HEK293 (cell line): ENCODE results near the gene JAZF1.

Experiments used
- CTCF ChIA-PET: fragments of 350-600 bp; formaldehyde crosslinking; extraction: SDS; loops from one replicate; lab custom pipeline; 2021; ENCODE audit warnings: antibody characterized with exemption; lab: Yijun Ruan, JAX
- POLR2A ChIA-PET: fragments of 300-600 bp; formaldehyde crosslinking; extraction: SDS; loops from one replicate; lab custom pipeline; 2020; ENCODE audit warnings: antibody characterized with exemption, inconsistent platforms; lab: Yijun Ruan, JAX
- H3K27ac ChIP-seq: fragments of 200-500 bp; sonication (Bioruptor generic); 2 replicates; pipeline ENCODE4 v1.5.1; 2014; ENCODE audit warnings: low read depth, low read length, control low read depth, inconsistent platforms; ENCODE audit errors: extremely low read depth
- H3K36me3 ChIP-seq, 2 experiments: fragments of 200-500 bp in 1 of 2; sonication (Bioruptor generic) in 1 of 2; 1 replicate in 1 of 2; 2 replicates in 1 of 2; pipeline ENCODE4 v1.5.1; 2014 to 2017; ENCODE audit warnings: inconsistent platforms in 2 of 2, low read length in 2 of 2; ENCODE audit not compliant: control insufficient read depth in 2 of 2, insufficient read depth in 1 of 2
- H3K4me1 ChIP-seq: fragments of 200-500 bp; sonication (Bioruptor generic); 2 replicates; pipeline ENCODE4 v1.5.1; 2014; ENCODE audit warnings: mild to moderate bottlenecking, low read length, inconsistent platforms; ENCODE audit not compliant: control insufficient read depth, insufficient read depth
- H3K4me3 ChIP-seq: 2 replicates; pipeline ENCODE4 v1.5.1; 2011; ENCODE audit warnings: low read depth, mild to moderate bottlenecking, control low read depth, low read length, moderate library complexity
- H3K9me3 ChIP-seq: fragments of 200-500 bp; sonication (Bioruptor generic); 2 replicates; pipeline ENCODE4 v1.5.1; 2014; ENCODE audit warnings: low read depth, low read length, inconsistent platforms; ENCODE audit not compliant: control insufficient read depth, insufficient read depth
- EGR2 ChIP-seq: fragments of 450-650 bp; formaldehyde crosslinking; IDR thresholded peaks from 2 replicates; pipeline ENCODE4 v1.5.1; 2016; ENCODE audit warnings: low read depth, missing biosample characterization, missing genetic modification characterization
- GLIS2 ChIP-seq: fragments of 450-650 bp; formaldehyde crosslinking; IDR thresholded peaks from 2 replicates; pipeline ENCODE4 v1.5.1; 2016; ENCODE audit warnings: missing biosample characterization, missing genetic modification characterization
- KLF9 ChIP-seq: fragments of 450-650 bp; formaldehyde crosslinking; IDR thresholded peaks from 2 replicates; pipeline ENCODE4 v1.5.1; 2016; ENCODE audit warnings: missing biosample characterization, missing genetic modification characterization, low read depth
- PRDM6 ChIP-seq: fragments of 450-650 bp; formaldehyde crosslinking; IDR thresholded peaks from 2 replicates; pipeline ENCODE4 v1.5.1; 2017; ENCODE audit warnings: missing biosample characterization, missing genetic modification characterization
- ZBTB8A ChIP-seq: fragments of 450-650 bp; formaldehyde crosslinking; IDR thresholded peaks from 2 replicates; pipeline ENCODE4 v1.5.1; 2016; ENCODE audit warnings: missing biosample characterization, missing genetic modification characterization
- ZFP3 ChIP-seq: fragments of 450-650 bp; formaldehyde crosslinking; IDR thresholded peaks from 2 replicates; pipeline ENCODE4 v1.5.1; 2016; ENCODE audit warnings: low read depth, missing biosample characterization, missing genetic modification characterization
- ZNF114 ChIP-seq: fragments of 450-650 bp; formaldehyde crosslinking; IDR thresholded peaks from 2 replicates; pipeline ENCODE4 v1.5.0; 2017; ENCODE audit warnings: missing biosample characterization, missing genetic modification characterization
- ZNF324 ChIP-seq: fragments of 450-650 bp; formaldehyde crosslinking; IDR thresholded peaks from 2 replicates; pipeline ENCODE4 v1.5.1; 2016; ENCODE audit warnings: missing biosample characterization, missing genetic modification characterization
- ZNF423 ChIP-seq: fragments of 450-650 bp; formaldehyde crosslinking; IDR thresholded peaks from 2 replicates; pipeline ENCODE4 v1.5.1; 2016; ENCODE audit warnings: missing biosample characterization, missing genetic modification characterization
- ZNF521 ChIP-seq: fragments of 450-650 bp; formaldehyde crosslinking; IDR thresholded peaks from 2 replicates; pipeline ENCODE4 v1.5.1; 2017; ENCODE audit warnings: missing biosample characterization, mild to moderate bottlenecking, missing genetic modification characterization
- ZNF549 ChIP-seq: fragments of 450-650 bp; IDR thresholded peaks from 2 replicates; pipeline ENCODE4 v1.5.1; 2018; ENCODE audit warnings: missing biosample characterization, missing genetic modification characterization, mild to moderate bottlenecking, inconsistent platforms, moderate library complexity
- ZNF629 ChIP-seq: fragments of 450-650 bp; formaldehyde crosslinking; IDR thresholded peaks from 2 replicates; pipeline ENCODE4 v1.5.1; 2017; ENCODE audit warnings: missing biosample characterization, missing genetic modification characterization
- ZNF658 ChIP-seq: fragments of 450-650 bp; formaldehyde crosslinking; IDR thresholded peaks from 2 replicates; pipeline ENCODE4; 2016; ENCODE audit warnings: missing biosample characterization, missing genetic modification characterization
- ZNF677 ChIP-seq: fragments of 450-650 bp; IDR thresholded peaks from 2 replicates; pipeline ENCODE4 v1.5.0; 2018; ENCODE audit warnings: missing biosample characterization, mild to moderate bottlenecking, missing genetic modification characterization, moderate library complexity
- ZSCAN23 ChIP-seq: fragments of 450-650 bp; formaldehyde crosslinking; IDR thresholded peaks from 2 replicates; pipeline ENCODE4 v1.5.1; 2016; ENCODE audit warnings: missing biosample characterization, missing genetic modification characterization
- ZXDB ChIP-seq: fragments of 450-650 bp; formaldehyde crosslinking; IDR thresholded peaks from 2 replicates; pipeline ENCODE4 v1.5.1; 2016; ENCODE audit warnings: missing biosample characterization, missing genetic modification characterization
- TF ChIP-seq, protein P1 (sequence below): fragments of 450-650 bp; formaldehyde crosslinking; IDR thresholded peaks from 2 replicates; pipeline ENCODE4 v1.5.1; 2016; ENCODE audit warnings: missing biosample characterization, missing genetic modification characterization
- TF ChIP-seq, protein P2 (sequence below): fragments of 450-650 bp; formaldehyde crosslinking; IDR thresholded peaks from 2 replicates; pipeline ENCODE4 v1.5.1; 2016; ENCODE audit warnings: missing biosample characterization, missing genetic modification characterization
- TF ChIP-seq, protein P3 (sequence below): fragments of 450-650 bp; formaldehyde crosslinking; IDR thresholded peaks from 2 replicates; pipeline ENCODE4 v1.5.1; 2016; ENCODE audit warnings: missing biosample characterization, missing genetic modification characterization

JAZF1 gene

GRCh38 chr7:28042721-28043120 lies 137.9 kb downstream of the JAZF1 start:
- no peak overlapping the region for H3K27ac ChIP-seq
- H3K36me3 ChIP-seq = no peaks in the 10 kb centered on the region
- H3K9me3 ChIP-seq = no peaks in the 10 kb centered on the region
- CTCF ChIA-PET = interaction anchor here (0.6 to 2.3 kb wide), 3 partner anchors 20 to 402 kb away, joined by 3 to 8 read pairs (median 3); no protein-coding TSS in a partner anchor
- POLR2A ChIA-PET = no interaction called here
- H3K4me1 ChIP-seq = peaks cover 7% of the 10 kb centered on the region
- no peak overlapping the region for H3K4me3 ChIP-seq
- TF ChIP-seq ZNF549 = no peak
- no peak for TF ChIP-seq KLF9 (tag by site-specific recombination)
- TF ChIP-seq EGR2 = no peak
- no peak for TF ChIP-seq ZNF677
- TF ChIP-seq ZBTB8A (tag by site-specific recombination) = no peak
- TF ChIP-seq ZNF629 = no peak
- no peak for TF ChIP-seq GLIS2 (tag by site-specific recombination)
- TF ChIP-seq ZNF521 = no peak
- no peak for TF ChIP-seq ZNF114 (tag by site-specific recombination)
- TF ChIP-seq, protein P1, sequence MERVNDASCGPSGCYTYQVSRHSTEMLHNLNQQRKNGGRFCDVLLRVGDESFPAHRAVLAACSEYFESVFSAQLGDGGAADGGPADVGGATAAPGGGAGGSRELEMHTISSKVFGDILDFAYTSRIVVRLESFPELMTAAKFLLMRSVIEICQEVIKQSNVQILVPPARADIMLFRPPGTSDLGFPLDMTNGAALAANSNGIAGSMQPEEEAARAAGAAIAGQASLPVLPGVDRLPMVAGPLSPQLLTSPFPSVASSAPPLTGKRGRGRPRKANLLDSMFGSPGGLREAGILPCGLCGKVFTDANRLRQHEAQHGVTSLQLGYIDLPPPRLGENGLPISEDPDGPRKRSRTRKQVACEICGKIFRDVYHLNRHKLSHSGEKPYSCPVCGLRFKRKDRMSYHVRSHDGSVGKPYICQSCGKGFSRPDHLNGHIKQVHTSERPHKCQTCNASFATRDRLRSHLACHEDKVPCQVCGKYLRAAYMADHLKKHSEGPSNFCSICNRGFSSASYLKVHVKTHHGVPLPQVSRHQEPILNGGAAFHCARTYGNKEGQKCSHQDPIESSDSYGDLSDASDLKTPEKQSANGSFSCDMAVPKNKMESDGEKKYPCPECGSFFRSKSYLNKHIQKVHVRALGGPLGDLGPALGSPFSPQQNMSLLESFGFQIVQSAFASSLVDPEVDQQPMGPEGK (tag by site-specific recombination) = no peak
- no peak for TF ChIP-seq ZFP3
- TF ChIP-seq ZNF324 (tag by site-specific recombination) = no peak
- no peak for TF ChIP-seq ZNF423
- no peak for TF ChIP-seq ZNF658
- TF ChIP-seq, protein P2, sequence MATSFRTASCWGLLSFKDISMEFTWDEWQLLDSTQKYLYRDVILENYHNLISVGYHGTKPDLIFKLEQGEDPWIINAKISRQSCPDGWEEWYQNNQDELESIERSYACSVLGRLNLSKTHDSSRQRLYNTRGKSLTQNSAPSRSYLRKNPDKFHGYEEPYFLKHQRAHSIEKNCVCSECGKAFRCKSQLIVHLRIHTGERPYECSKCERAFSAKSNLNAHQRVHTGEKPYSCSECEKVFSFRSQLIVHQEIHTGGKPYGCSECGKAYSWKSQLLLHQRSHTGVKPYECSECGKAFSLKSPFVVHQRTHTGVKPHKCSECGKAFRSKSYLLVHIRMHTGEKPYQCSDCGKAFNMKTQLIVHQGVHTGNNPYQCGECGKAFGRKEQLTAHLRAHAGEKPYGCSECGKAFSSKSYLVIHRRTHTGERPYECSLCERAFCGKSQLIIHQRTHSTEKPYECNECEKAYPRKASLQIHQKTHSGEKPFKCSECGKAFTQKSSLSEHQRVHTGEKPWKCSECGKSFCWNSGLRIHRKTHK (tag by site-specific recombination) = no peak
- TF ChIP-seq ZXDB = no peak

- Histone ChIP-seq H3K9me3 (no peaks in the 10 kb centered on the region), H3K4me3 (no peak overlapping the region), H3K36me3 (no peaks in the 10 kb centered on the region), H3K4me1 (peaks cover 9% of the 10 kb centered on the region), H3K27ac (no peak overlapping the region)
- CTCF ChIA-PET = interaction anchor here (0.7 kb wide), 2 partner anchors 14 to 20 kb away, joined by 3 to 4 read pairs; no protein-coding TSS in a partner anchor
- POLR2A ChIA-PET = no interaction called here
- TF ChIP-seq ZFP3 = peak; percentile 84
- TF ChIP-seq, protein P3, sequence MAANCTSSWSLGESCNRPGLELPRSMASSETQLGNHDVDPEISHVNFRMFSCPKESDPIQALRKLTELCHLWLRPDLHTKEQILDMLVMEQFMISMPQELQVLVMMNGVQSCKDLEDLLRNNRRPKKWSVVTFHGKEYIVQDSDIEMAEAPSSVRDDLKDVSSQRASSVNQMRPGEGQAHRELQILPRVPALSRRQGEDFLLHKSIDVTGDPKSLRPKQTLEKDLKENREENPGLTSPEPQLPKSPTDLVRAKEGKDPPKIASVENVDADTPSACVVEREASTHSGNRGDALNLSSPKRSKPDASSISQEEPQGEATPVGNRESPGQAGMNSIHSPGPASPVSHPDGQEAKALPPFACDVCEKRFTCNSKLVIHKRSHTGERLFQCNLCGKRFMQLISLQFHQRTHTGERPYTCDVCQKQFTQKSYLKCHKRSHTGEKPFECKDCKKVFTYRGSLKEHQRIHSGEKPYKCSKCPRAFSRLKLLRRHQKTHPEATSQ (tag by site-specific recombination) = no peak
These were observed 138.9 kb downstream of the JAZF1 start for GRCh38 chr7:28041508-28042314.

GRCh38 chr7:28038175-28038797 lies 142.3 kb downstream of the JAZF1 start:
- TF ChIP-seq PRDM6 (tag by site-specific recombination) = 0 out of 2 replicates have a peak, but pooled peaks have one; percentile 14
- no peak for TF ChIP-seq ZSCAN23 (tag by site-specific recombination)
- H3K27ac ChIP-seq = no peak overlapping the region
- ChIA-PET POLR2A (no interaction called here), CTCF (interaction anchor here (0.6 to 1.8 kb wide), 6 partner anchors 15 to 529 kb away, joined by 3 to 11 read pairs (median 4); no protein-coding TSS in a partner anchor)
- H3K9me3 ChIP-seq = no peaks in the 10 kb centered on the region
- H3K4me3 ChIP-seq = no peak overlapping the region
- no peaks in the 10 kb centered on the region; a peak in 1 of 3 replicates for H3K36me3 ChIP-seq
- H3K4me1 ChIP-seq = peaks cover 9% of the 10 kb centered on the region
